ENCODE data around the gene NEGR1. TPM values are rescaled to one million over a fixed set of nuclear protein-coding genes. Genes with fewer than 3 reads are reported as not detected.
"Not testable (repeated sequence)": the region's sequence is repeated elsewhere in the genome, so short reads cannot be mapped to it uniquely, and the experiment has no call there.

Gene NEGR1
- total RNA-seq, 2 experiments from 2014 or later, result not detected

- Mint-ChIP-seq H3K9me3 (peaks cover 11% of the 10 kb centered on the region), H3K36me3 (ENCODE audit: low read depth) (no peaks in the 10 kb centered on the region), H3K27me3 (no peaks in the 10 kb centered on the region), H3K4me3 (no peak overlapping the region), H3K27ac (no peak overlapping the region), H3K4me1 (no peaks in the 10 kb centered on the region)
- DNase-seq, result no peak
- POLR2A ChIA-PET, result no interaction called here
- CTCF ChIA-PET, result interaction anchor here (0.7 kb wide), 1 partner anchor 10 kb away, joined by 3 read pairs; no protein-coding TSS in a partner anchor
Measured at GRCh38 chr1:71919811-71920509, 362.4 kb downstream of the NEGR1 start.

GRCh38 chr1:71918630-71919029 lies 363.7 kb downstream of the NEGR1 start:
- Mint-ChIP-seq H3K27ac (no peak overlapping the region), H3K4me3 (no peak overlapping the region), H3K36me3 (ENCODE audit: low read depth) (no peaks in the 10 kb centered on the region), H3K4me1 (no peaks in the 10 kb centered on the region), H3K27me3 (no peaks in the 10 kb centered on the region), H3K9me3 (peaks cover 11% of the 10 kb centered on the region)
- ChIA-PET CTCF (interaction anchor here (0.7 kb wide), 1 partner anchor 153 kb away, joined by 4 read pairs; no protein-coding TSS in a partner anchor), POLR2A (no interaction called here)
- no peak for DNase-seq

- peaks cover 12% of the 10 kb centered on the region for H3K9me3 Mint-ChIP-seq
- POLR2A ChIA-PET, result no interaction called here
- H3K36me3 Mint-ChIP-seq (ENCODE audit: low read depth), result no peaks in the 10 kb centered on the region
- no peak overlapping the region for H3K27ac Mint-ChIP-seq
- CTCF ChIA-PET, result no interaction called here
- H3K27me3 Mint-ChIP-seq, result no peaks in the 10 kb centered on the region
- H3K4me1 Mint-ChIP-seq, result no peaks in the 10 kb centered on the region
- no peak for DNase-seq
- H3K4me3 Mint-ChIP-seq, result no peak overlapping the region
Measured at GRCh38 chr1:71916894-71917293, 365.4 kb downstream of the NEGR1 start.

- no peak overlapping the region for H3K4me3 Mint-ChIP-seq
- CTCF ChIA-PET, result no interaction called here
- POLR2A ChIA-PET, result no interaction called here
- no peaks in the 10 kb centered on the region for H3K36me3 Mint-ChIP-seq (ENCODE audit: low read depth)
- peaks cover 10% of the 10 kb centered on the region for H3K9me3 Mint-ChIP-seq
- no peak overlapping the region for H3K27ac Mint-ChIP-seq
- H3K27me3 Mint-ChIP-seq, result no peaks in the 10 kb centered on the region
- DNase-seq, result no peak
- H3K4me1 Mint-ChIP-seq, result no peaks in the 10 kb centered on the region
Measured at GRCh38 chr1:71914626-71915025, 367.7 kb downstream of the NEGR1 start.

- H3K27me3 Mint-ChIP-seq, result no peaks in the 10 kb centered on the region
- DNase-seq, result no peak
- no peaks in the 10 kb centered on the region for H3K4me1 Mint-ChIP-seq
- no peak overlapping the region for H3K4me3 Mint-ChIP-seq
- peaks cover 6% of the 10 kb centered on the region for H3K9me3 Mint-ChIP-seq
- POLR2A ChIA-PET, result no interaction called here
- no peak overlapping the region for H3K27ac Mint-ChIP-seq
- CTCF ChIA-PET, result no interaction called here
- no peaks in the 10 kb centered on the region for H3K36me3 Mint-ChIP-seq (ENCODE audit: low read depth)
Measured at GRCh38 chr1:71908871-71909390, 373.4 kb downstream of the NEGR1 start.

- H3K4me1 Mint-ChIP-seq, result no peaks in the 10 kb centered on the region
- H3K27ac Mint-ChIP-seq, result no peak overlapping the region
- H3K27me3 Mint-ChIP-seq, result no peaks in the 10 kb centered on the region
- peaks cover 5% of the 10 kb centered on the region for H3K9me3 Mint-ChIP-seq
- ChIA-PET CTCF (no interaction called here), POLR2A (no interaction called here)
- H3K4me3 Mint-ChIP-seq, result no peak overlapping the region
- H3K36me3 Mint-ChIP-seq (ENCODE audit: low read depth), result no peaks in the 10 kb centered on the region
- no peak for DNase-seq
Measured at GRCh38 chr1:71908303-71908702, 374.0 kb downstream of the NEGR1 start.

GRCh38 chr1:71899881-71900280 lies 382.5 kb downstream of the NEGR1 start:
- POLR2A ChIA-PET, result no interaction called here
- Mint-ChIP-seq H3K27ac (no peak overlapping the region), H3K27me3 (no peaks in the 10 kb centered on the region), H3K4me3 (no peak overlapping the region), H3K36me3 (ENCODE audit: low read depth) (no peaks in the 10 kb centered on the region), H3K4me1 (no peaks in the 10 kb centered on the region), H3K9me3 (peaks cover 2% of the 10 kb centered on the region)
- no peak for DNase-seq
- CTCF ChIA-PET, result no interaction called here

- H3K36me3 Mint-ChIP-seq (ENCODE audit: low read depth); H3K4me3 Mint-ChIP-seq; POLR2A ChIA-PET; CTCF ChIA-PET; H3K27ac Mint-ChIP-seq; H3K27me3 Mint-ChIP-seq; H3K9me3 Mint-ChIP-seq; H3K4me1 Mint-ChIP-seq; DNase-seq: not testable (repeated sequence)
Measured at GRCh38 chr1:71888166-71888565, 394.2 kb downstream of the NEGR1 start.

- ChIA-PET POLR2A (no interaction called here), CTCF (no interaction called here)
- H3K4me3 Mint-ChIP-seq, result no peak overlapping the region
- H3K27me3 Mint-ChIP-seq, result no peaks in the 10 kb centered on the region
- peaks cover 3% of the 10 kb centered on the region for H3K9me3 Mint-ChIP-seq
- no peaks in the 10 kb centered on the region for H3K4me1 Mint-ChIP-seq
- DNase-seq, result no peak
- H3K36me3 Mint-ChIP-seq (ENCODE audit: low read depth), result no peaks in the 10 kb centered on the region
- H3K27ac Mint-ChIP-seq, result no peak overlapping the region
Measured at GRCh38 chr1:71885171-71885570, 397.2 kb downstream of the NEGR1 start.

- H3K27ac Mint-ChIP-seq, result no peak overlapping the region
- no peak overlapping the region for H3K4me3 Mint-ChIP-seq
Measured at GRCh38 chr1:71882637-71883036, 399.7 kb downstream of the NEGR1 start.

GRCh38 chr1:71882226-71882625 lies 400.1 kb downstream of the NEGR1 start:
- Mint-ChIP-seq H3K4me1 (no peaks in the 10 kb centered on the region), H3K4me3 (no peak overlapping the region), H3K27ac (no peak overlapping the region), H3K36me3 (ENCODE audit: low read depth) (no peaks in the 10 kb centered on the region), H3K9me3 (peaks cover 3% of the 10 kb centered on the region), H3K27me3 (no peaks in the 10 kb centered on the region)
- POLR2A ChIA-PET, result no interaction called here
- DNase-seq, result no peak
- CTCF ChIA-PET, result no interaction called here

More at GRCh38 chr1:71882637-71883036, 399.7 kb downstream of the NEGR1 start:
- no peak for DNase-seq
- H3K4me1 Mint-ChIP-seq, result no peaks in the 10 kb centered on the region
- CTCF ChIA-PET, result no interaction called here
- no peaks in the 10 kb centered on the region for H3K36me3 Mint-ChIP-seq (ENCODE audit: low read depth)
- H3K9me3 Mint-ChIP-seq, result peaks cover 3% of the 10 kb centered on the region
- no peaks in the 10 kb centered on the region for H3K27me3 Mint-ChIP-seq
- POLR2A ChIA-PET, result no interaction called here

- ChIA-PET POLR2A (no interaction called here), CTCF (no interaction called here)
- Mint-ChIP-seq H3K4me3 (no peak overlapping the region), H3K4me1 (no peaks in the 10 kb centered on the region), H3K27ac (no peak overlapping the region), H3K36me3 (ENCODE audit: low read depth) (no peaks in the 10 kb centered on the region), H3K27me3 (no peaks in the 10 kb centered on the region), H3K9me3 (peaks cover 3% of the 10 kb centered on the region)
- no peak for DNase-seq
Measured at GRCh38 chr1:71881611-71882010, 400.7 kb downstream of the NEGR1 start.

GRCh38 chr1:71869326-71869725 lies 413.0 kb downstream of the NEGR1 start:
- H3K9me3 Mint-ChIP-seq, result peaks cover 5% of the 10 kb centered on the region
- H3K4me1 Mint-ChIP-seq, result no peaks in the 10 kb centered on the region
- ChIA-PET CTCF (no interaction called here), POLR2A (no interaction called here)
- no peak for DNase-seq
- no peak overlapping the region for H3K4me3 Mint-ChIP-seq
- H3K36me3 Mint-ChIP-seq (ENCODE audit: low read depth), result no peaks in the 10 kb centered on the region
- H3K27ac Mint-ChIP-seq, result no peak overlapping the region
- H3K27me3 Mint-ChIP-seq, result no peaks in the 10 kb centered on the region

- H3K4me3 Mint-ChIP-seq, result no peak overlapping the region
- DNase-seq, result no peak
- no peaks in the 10 kb centered on the region for H3K27me3 Mint-ChIP-seq
- ChIA-PET CTCF (no interaction called here), POLR2A (no interaction called here)
- peaks cover 10% of the 10 kb centered on the region for H3K9me3 Mint-ChIP-seq
- H3K4me1 Mint-ChIP-seq, result no peaks in the 10 kb centered on the region
- H3K36me3 Mint-ChIP-seq (ENCODE audit: low read depth), result no peaks in the 10 kb centered on the region
- H3K27ac Mint-ChIP-seq, result no peak overlapping the region
Measured at GRCh38 chr1:71862756-71863155, 419.6 kb downstream of the NEGR1 start.
